Testis (tissue), 2 donors: Measurements from ENCODE around the gene ZNRF3.

ENCODE experiments used
- POLR2A ChIP-seq: fragments of 450-650 bp; IDR thresholded peaks from one replicate; pipeline ENCODE4 v1.6.1; 2017; ENCODE audit warnings: antibody characterized with exemption, mild to moderate bottlenecking, moderate library complexity
- TF ChIP-seq, protein P1 (sequence below), 3 experiments: fragments of 450-650 bp in 2 of 3; fragments of 200-600 bp in 1 of 3; sonication (generic) in 1 of 3; IDR thresholded peaks; one replicate each; pipeline ENCODE4 v1.5.1; 2016 to 2019; ENCODE audit warnings: antibody characterized with exemption in 3 of 3, mild to moderate bottlenecking in 2 of 3, moderate library complexity in 1 of 3

DNA sequence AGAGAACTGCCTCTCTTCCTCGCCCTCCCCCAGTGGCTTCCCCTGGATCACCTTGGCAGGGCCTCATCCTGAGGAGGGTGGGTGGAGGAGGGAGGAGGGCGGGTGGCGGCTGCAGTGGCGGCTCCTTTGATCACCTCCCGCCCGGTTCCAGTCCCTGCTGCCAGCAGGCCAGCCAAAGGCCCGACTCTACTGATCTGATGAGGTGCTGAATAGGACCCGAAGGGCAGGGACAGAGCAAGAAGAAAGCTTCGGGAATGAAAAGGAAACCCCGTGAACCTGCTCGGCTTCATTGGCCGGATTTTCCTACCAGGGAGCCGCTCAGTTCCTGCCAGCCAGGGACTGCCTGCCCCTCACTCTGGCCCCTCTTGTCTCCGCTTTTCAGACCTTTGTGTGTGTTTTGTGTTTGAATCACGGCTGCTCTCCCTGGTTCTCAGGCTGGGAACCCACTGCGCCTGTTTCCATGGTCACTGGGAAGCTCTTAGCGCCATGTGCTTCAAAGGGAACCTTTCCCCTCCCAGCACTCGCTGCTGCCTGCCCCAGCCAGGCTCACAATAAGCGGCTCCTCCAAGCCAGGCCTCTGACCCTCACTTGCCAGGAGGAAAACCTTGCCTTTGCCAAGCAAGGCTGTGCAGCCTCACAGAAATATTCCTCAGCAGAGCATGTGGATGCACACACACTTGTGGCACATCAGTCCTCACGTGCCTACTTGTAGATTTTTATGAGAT lies 121.4 kb downstream of the ZNRF3 start:
- TF ChIP-seq, protein P1, sequence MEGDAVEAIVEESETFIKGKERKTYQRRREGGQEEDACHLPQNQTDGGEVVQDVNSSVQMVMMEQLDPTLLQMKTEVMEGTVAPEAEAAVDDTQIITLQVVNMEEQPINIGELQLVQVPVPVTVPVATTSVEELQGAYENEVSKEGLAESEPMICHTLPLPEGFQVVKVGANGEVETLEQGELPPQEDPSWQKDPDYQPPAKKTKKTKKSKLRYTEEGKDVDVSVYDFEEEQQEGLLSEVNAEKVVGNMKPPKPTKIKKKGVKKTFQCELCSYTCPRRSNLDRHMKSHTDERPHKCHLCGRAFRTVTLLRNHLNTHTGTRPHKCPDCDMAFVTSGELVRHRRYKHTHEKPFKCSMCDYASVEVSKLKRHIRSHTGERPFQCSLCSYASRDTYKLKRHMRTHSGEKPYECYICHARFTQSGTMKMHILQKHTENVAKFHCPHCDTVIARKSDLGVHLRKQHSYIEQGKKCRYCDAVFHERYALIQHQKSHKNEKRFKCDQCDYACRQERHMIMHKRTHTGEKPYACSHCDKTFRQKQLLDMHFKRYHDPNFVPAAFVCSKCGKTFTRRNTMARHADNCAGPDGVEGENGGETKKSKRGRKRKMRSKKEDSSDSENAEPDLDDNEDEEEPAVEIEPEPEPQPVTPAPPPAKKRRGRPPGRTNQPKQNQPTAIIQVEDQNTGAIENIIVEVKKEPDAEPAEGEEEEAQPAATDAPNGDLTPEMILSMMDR (IDR thresholded peaks at IDR 0.05): no peak
- TF ChIP-seq POLR2A: no peak
